Activated CD8-positive, alpha-beta memory T cell treated with anti-CD3 and anti-CD28 coated beads for 1 hour (primary cell): ENCODE data around the gene MAP2K3.

Experiments
- DNase-seq, 2 donors: peaks; one replicate each; pipeline ENCODE4 v3.0.0-alpha.2; 2020; ENCODE audit warnings: low read depth in 1 of 2; ENCODE audit errors: extremely low read depth in 1 of 2

Gene MAP2K3

GRCh38 chr17:21282231-21282630, 2.3 kb upstream of the MAP2K3 start:
- no peak for DNase-seq

- DNase-seq: no peak
These were observed 1.7 kb upstream of the MAP2K3 start for GRCh38 chr17:21282850-21283249.

GRCh38 chr17:21283482-21284318, 811 bp upstream of the MAP2K3 start:
- DNase-seq: no peak

- no peak for DNase-seq
These were observed 904 bp downstream of the MAP2K3 start for GRCh38 chr17:21285164-21286065.

- DNase-seq: no peak
These were observed 1.7 kb downstream of the MAP2K3 start for GRCh38 chr17:21286066-21286770.

GRCh38 chr17:21286909-21287702, 2.6 kb downstream of the MAP2K3 start:
- no peak for DNase-seq

GRCh38 chr17:21287703-21288449, 3.4 kb downstream of the MAP2K3 start:
- peak; percentile 95 to 97 for DNase-seq

GRCh38 chr17:21288571-21289017, 4.1 kb downstream of the MAP2K3 start:
- no peak for DNase-seq

- no peak for DNase-seq
These were observed 4.8 kb downstream of the MAP2K3 start for GRCh38 chr17:21289175-21289901.

GRCh38 chr17:21289902-21290571, 5.5 kb downstream of the MAP2K3 start:
- DNase-seq: no peak

- no peak for DNase-seq
These were observed 6.8 kb downstream of the MAP2K3 start for GRCh38 chr17:21291357-21291756.

- no peak for DNase-seq
These were observed 7.4 kb downstream of the MAP2K3 start for GRCh38 chr17:21291862-21292261.

- DNase-seq: no peak
These were observed 8.6 kb downstream of the MAP2K3 start for GRCh38 chr17:21292867-21293830.

- DNase-seq: no peak
These were observed 9.3 kb downstream of the MAP2K3 start for GRCh38 chr17:21293831-21294210.

- no peak for DNase-seq
These were observed 10.0 kb downstream of the MAP2K3 start for GRCh38 chr17:21294321-21295035.

- no peak for DNase-seq
These were observed 10.8 kb downstream of the MAP2K3 start for GRCh38 chr17:21295036-21295952.
